HepG2 (cell line): ENCODE measurements around the gene SLC9A8. TPM values are rescaled to one million over a fixed set of nuclear protein-coding genes. Genes with fewer than 3 reads are reported as not detected.
A peak's percentile ranks its signal among the peaks of the same experiment; 100 is the strongest.

Source experiments
- BCL6 ChIP-seq: IDR thresholded peaks from 2 replicates; pipeline ENCODE4 v1.6.1; 2016; ENCODE audit warnings: missing genetic modification reagents, missing compliant biosample characterization
- BRF2 ChIP-seq: sonication (generic); formaldehyde crosslinking; IDR thresholded peaks from 2 replicates; pipeline ENCODE4 v1.8.1; 2022; ENCODE audit warnings: mild to moderate bottlenecking, missing genetic modification reagents
- CCAR2 ChIP-seq: fragments of 200-400 bp; formaldehyde crosslinking; optimal IDR thresholded peaks from 2 replicates; pipeline ENCODE3; 2018; ENCODE audit warnings: low read depth, mild to moderate bottlenecking, low read length, moderate library complexity
- DRAP1 ChIP-seq: IDR thresholded peaks from 2 replicates; pipeline ENCODE4 v1.6.1; 2016; ENCODE audit warnings: missing genetic modification reagents, missing compliant biosample characterization
- ETS1 ChIP-seq: sonication (generic); formaldehyde crosslinking; IDR thresholded peaks from 2 replicates; pipeline ENCODE4 v1.4.0; 2020; ENCODE audit warnings: missing genetic modification reagents
- HNRNPLL ChIP-seq: fragments of 200-400 bp; formaldehyde crosslinking; IDR thresholded peaks from 2 replicates; pipeline ENCODE4 v1.6.1; 2017; ENCODE audit warnings: mild to moderate bottlenecking, low read depth, low read length; ENCODE audit not compliant: poor library complexity, severe bottlenecking
- JUND ChIP-seq: sonication (generic); formaldehyde crosslinking; IDR thresholded peaks from 2 replicates; pipeline ENCODE4 v1.8.0; 2022; ENCODE audit warnings: mild to moderate bottlenecking, missing genetic modification reagents
- MYPOP ChIP-seq: sonication (generic); formaldehyde crosslinking; IDR thresholded peaks from 2 replicates; pipeline ENCODE4 v1.8.1; 2023; ENCODE audit warnings: mild to moderate bottlenecking, moderate library complexity, missing genetic modification reagents
- NR2F2 ChIP-seq: IDR thresholded peaks from 2 replicates; pipeline ENCODE4 v1.6.1; 2012; ENCODE audit warnings: low read depth, inconsistent platforms, borderline replicate concordance
- NR3C1 ChIP-seq: sonication (generic); formaldehyde crosslinking; IDR thresholded peaks from 2 replicates; pipeline ENCODE4 v1.4.0; 2020; ENCODE audit warnings: missing genetic modification reagents
- PAWR ChIP-seq: sonication (generic); formaldehyde crosslinking; IDR thresholded peaks from 2 replicates; pipeline ENCODE4 v1.4.0; 2020; ENCODE audit warnings: missing genetic modification reagents, mild to moderate bottlenecking, borderline replicate concordance
- POGZ ChIP-seq: sonication (generic); formaldehyde crosslinking; IDR thresholded peaks from 2 replicates; pipeline ENCODE4 v1.4.0; 2020; ENCODE audit warnings: mild to moderate bottlenecking, missing genetic modification reagents
- PRPF4 ChIP-seq: fragments of 200-400 bp; formaldehyde crosslinking; IDR thresholded peaks from 2 replicates; pipeline ENCODE4 v1.6.1; 2016; ENCODE audit warnings: low read length, low read depth; ENCODE audit not compliant: poor library complexity, severe bottlenecking
- RORA ChIP-seq: sonication (generic); formaldehyde crosslinking; IDR thresholded peaks from 2 replicates; pipeline ENCODE4 v1.5.0; 2020; ENCODE audit warnings: mild to moderate bottlenecking, missing genetic modification reagents, moderate library complexity
- SMAD9 ChIP-seq: sonication (generic); formaldehyde crosslinking; IDR thresholded peaks from 2 replicates; pipeline ENCODE4 v1.5.1; 2020; ENCODE audit warnings: mild to moderate bottlenecking, missing genetic modification reagents
- STAG1 ChIP-seq: sonication (generic); formaldehyde crosslinking; IDR thresholded peaks from 2 replicates; pipeline ENCODE4 v1.4.0; 2020; ENCODE audit warnings: missing genetic modification reagents
- ZBTB7A ChIP-seq: sonication (generic); formaldehyde crosslinking; IDR thresholded peaks from 2 replicates; pipeline ENCODE4 v1.8.0; 2022; ENCODE audit warnings: mild to moderate bottlenecking, missing genetic modification reagents
- ZFY ChIP-seq: sonication (generic); formaldehyde crosslinking; IDR thresholded peaks from 2 replicates; pipeline ENCODE4 v1.4.0; 2020; ENCODE audit warnings: missing genetic modification reagents
- ZMAT3 ChIP-seq: sonication (generic); formaldehyde crosslinking; conservative IDR thresholded peaks from 2 replicates; pipeline ENCODE4 v1.7.0; 2021; ENCODE audit warnings: missing genetic modification reagents
- ZNF30 ChIP-seq: sonication (generic); formaldehyde crosslinking; IDR thresholded peaks from 2 replicates; pipeline ENCODE4 v1.5.0; 2020; ENCODE audit warnings: mild to moderate bottlenecking, missing genetic modification reagents
- ZNF562 ChIP-seq: sonication (generic); formaldehyde crosslinking; IDR thresholded peaks from 2 replicates; pipeline ENCODE4 v1.8.0; 2022; ENCODE audit warnings: missing genetic modification reagents, borderline replicate concordance
- ZNF672 ChIP-seq: sonication (generic); formaldehyde crosslinking; IDR thresholded peaks from 2 replicates; pipeline ENCODE4 v1.8.1; 2022; ENCODE audit warnings: missing genetic modification reagents
- ZNF878 ChIP-seq: sonication (generic); formaldehyde crosslinking; IDR thresholded peaks from 2 replicates; pipeline ENCODE4 v1.8.1; 2023; ENCODE audit warnings: mild to moderate bottlenecking, missing genetic modification reagents, moderate library complexity
- ZSCAN20 ChIP-seq: sonication (generic); formaldehyde crosslinking; IDR thresholded peaks from 2 replicates; pipeline ENCODE4 v1.4.0; 2020; ENCODE audit warnings: missing genetic modification reagents, mild to moderate bottlenecking, borderline replicate concordance
- ZSCAN9 ChIP-seq: IDR thresholded peaks from 2 replicates; pipeline ENCODE4 v1.6.1; 2016; ENCODE audit warnings: borderline replicate concordance
- ZUFSP ChIP-seq: sonication (generic); formaldehyde crosslinking; IDR thresholded peaks from 2 replicates; pipeline ENCODE4 v1.9.0; 2021; ENCODE audit warnings: missing genetic modification reagents, mild to moderate bottlenecking, borderline replicate concordance
- polyA plus RNA-seq, 8 experiments: library from polyadenylated mRNA; depleted of rRNA in 3 of 8; stranded (reverse) in 7 of 8; unstranded in 1 of 8; fragments of >200 nt; fragmentation: Illumina TruSeq in 4 of 8; extraction: Trizol in 4 of 8; gene quantifications; 2 replicates each; pipeline versions ENCODE4 v1.2.1 to v1.2.3, GENCODE V29; 2011 to 2016; ENCODE audit warnings: low read depth in 4 of 8, missing spikeins in 1 of 8, mixed read lengths in 1 of 8; ENCODE audit not compliant: insufficient read depth in 1 of 8
- total RNA-seq, 5 experiments: library from RNA; depleted of rRNA; stranded (reverse); fragments of >200 nt; fragmentation: Illumina TruSeq; extraction: Trizol; gene quantifications; 2 replicates each; pipeline ENCODE4 v1.2.3, GENCODE V29; 2016; ENCODE audit warnings: low read depth in 1 of 5

SLC9A8 gene
- total and polyA plus RNA-seq, 2 of the 13 experiments (the other 11 are each of a cell fraction or from before 2014, with no cell fraction given) = 4.1 to 7.4 TPM

- TF ChIP-seq MYPOP (CRISPR knock-in tag) (no peak), ZNF30 (no peak), STAG1 (CRISPR knock-in tag) (peak; percentile 93), ZNF562 (CRISPR knock-in tag) (no peak), ZBTB7A (CRISPR knock-in tag) (no peak), POGZ (CRISPR knock-in tag) (no peak), RORA (CRISPR knock-in tag) (no peak), ZUFSP (no peak), ZSCAN20 (CRISPR knock-in tag) (no peak), ETS1 (no peak), CCAR2 (no peak), ZNF672 (CRISPR knock-in tag) (no peak), NR2F2 (no peak), ZNF878 (CRISPR knock-in tag) (no peak), ZSCAN9 (CRISPR knock-in tag) (0 out of 2 replicates have a peak, but pooled peaks have one; percentile 49), SMAD9 (CRISPR knock-in tag) (no peak), HNRNPLL (no peak), PRPF4 (no peak), NR3C1 (CRISPR knock-in tag) (no peak), ZFY (CRISPR knock-in tag) (no peak), JUND (no peak), PAWR (CRISPR knock-in tag) (no peak), BCL6 (CRISPR knock-in tag) (no peak), ZMAT3 (no peak), DRAP1 (CRISPR knock-in tag) (0 out of 2 replicates have a peak, but pooled peaks have one; percentile 18), BRF2 (CRISPR knock-in tag) (no peak)
These were observed 75.8 kb downstream of the SLC9A8 start (continued) for GRCh38 chr20:49888212-49889000.
